Calu3 (cell line): ENCODE data around the gene TPP2. TPM values are rescaled to one million over a fixed set of nuclear protein-coding genes. Genes with fewer than 3 reads are reported as not detected.

Source experiments
- BruUV-seq: library from RNA; stranded (reverse); fragments of 400-500 nt; replicated peaks from 2 replicates; lab custom pipeline; 2021; lab: Mats Ljungman, UMichigan
- CTCF ChIA-PET: fragments of 300-600 bp; sonication (Branson Sonifier 250); formaldehyde crosslinking; loops from one replicate; lab custom pipeline; 2022; ENCODE audit warnings: antibody characterized with exemption; lab: Charles Lee
- DNase-seq: peaks from one replicate; pipeline ENCODE4 v3.0.0; 2022
- H3K27ac Mint-ChIP-seq: one replicate; pipeline ENCODE4 v1.8.0; 2022; ENCODE audit warnings: mixed read lengths; ENCODE audit not compliant: unreplicated experiment
- H3K27me3 Mint-ChIP-seq: one replicate; pipeline ENCODE4 v1.8.0; 2022; ENCODE audit warnings: mixed read lengths; ENCODE audit not compliant: unreplicated experiment
- H3K36me3 Mint-ChIP-seq: one replicate; pipeline ENCODE4 v1.8.0; 2022; ENCODE audit warnings: mild to moderate bottlenecking, moderate library complexity, mixed read lengths; ENCODE audit not compliant: insufficient read depth, unreplicated experiment
- H3K4me1 Mint-ChIP-seq: one replicate; pipeline ENCODE4 v1.8.0; 2022; ENCODE audit warnings: mild to moderate bottlenecking, low read depth, mixed read lengths; ENCODE audit not compliant: unreplicated experiment
- H3K4me3 Mint-ChIP-seq: one replicate; pipeline ENCODE4 v1.8.0; 2022; ENCODE audit warnings: mild to moderate bottlenecking, low read depth, moderate library complexity, mixed read lengths; ENCODE audit not compliant: unreplicated experiment
- H3K9me3 Mint-ChIP-seq: one replicate; pipeline ENCODE4 v1.8.0; 2022; ENCODE audit warnings: low read depth, mixed read lengths; ENCODE audit not compliant: unreplicated experiment
- intact Hi-C: fragments of 100-400 bp; cut with micrococcal nuclease; formaldehyde crosslinking; loops from one replicate; pipeline ENCODE4 v1.10.0; 2022; ENCODE audit not compliant: unreplicated experiment
- total RNA-seq: library from RNA; stranded (reverse); gene quantifications from 2 replicates; pipeline ENCODE4 v1.2.3, GENCODE V29; 2022
- TF ChIP-seq, protein P1 (sequence below): fragments of 200-600 bp; IDR thresholded peaks from one replicate; pipeline ENCODE4 v1.8.0; 2022; ENCODE audit warnings: antibody characterized with exemption; ENCODE audit not compliant: unreplicated experiment

Gene TPP2
- total RNA-seq, 1 experiment from 2014 or later, result 17.3 TPM

GRCh38 chr13:102571075-102571474 is 25.7 kb upstream of the TPP2 start:
- Mint-ChIP-seq H3K27me3 (peaks cover 13% of the 10 kb centered on the region), H3K27ac (no peak overlapping the region), H3K4me1 (no peaks in the 10 kb centered on the region), H3K9me3 (no peaks in the 10 kb centered on the region), H3K4me3 (no peak overlapping the region), H3K36me3 (no peaks in the 10 kb centered on the region)
- intact Hi-C loops, result no loop called here
- CTCF ChIA-PET, result no interaction called here
- no peak for DNase-seq
- TF ChIP-seq, protein P1, sequence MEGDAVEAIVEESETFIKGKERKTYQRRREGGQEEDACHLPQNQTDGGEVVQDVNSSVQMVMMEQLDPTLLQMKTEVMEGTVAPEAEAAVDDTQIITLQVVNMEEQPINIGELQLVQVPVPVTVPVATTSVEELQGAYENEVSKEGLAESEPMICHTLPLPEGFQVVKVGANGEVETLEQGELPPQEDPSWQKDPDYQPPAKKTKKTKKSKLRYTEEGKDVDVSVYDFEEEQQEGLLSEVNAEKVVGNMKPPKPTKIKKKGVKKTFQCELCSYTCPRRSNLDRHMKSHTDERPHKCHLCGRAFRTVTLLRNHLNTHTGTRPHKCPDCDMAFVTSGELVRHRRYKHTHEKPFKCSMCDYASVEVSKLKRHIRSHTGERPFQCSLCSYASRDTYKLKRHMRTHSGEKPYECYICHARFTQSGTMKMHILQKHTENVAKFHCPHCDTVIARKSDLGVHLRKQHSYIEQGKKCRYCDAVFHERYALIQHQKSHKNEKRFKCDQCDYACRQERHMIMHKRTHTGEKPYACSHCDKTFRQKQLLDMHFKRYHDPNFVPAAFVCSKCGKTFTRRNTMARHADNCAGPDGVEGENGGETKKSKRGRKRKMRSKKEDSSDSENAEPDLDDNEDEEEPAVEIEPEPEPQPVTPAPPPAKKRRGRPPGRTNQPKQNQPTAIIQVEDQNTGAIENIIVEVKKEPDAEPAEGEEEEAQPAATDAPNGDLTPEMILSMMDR, result no peak
- BruUV-seq, result no TSS peak

- TF ChIP-seq, protein P1, result no peak
- no peak overlapping the region for H3K4me3 Mint-ChIP-seq
- no peaks in the 10 kb centered on the region for H3K4me1 Mint-ChIP-seq
- BruUV-seq, result no TSS peak
- no peaks in the 10 kb centered on the region for H3K9me3 Mint-ChIP-seq
- intact Hi-C loops, result no loop called here
- no peaks in the 10 kb centered on the region for H3K36me3 Mint-ChIP-seq
- CTCF ChIA-PET, result no interaction called here
- peaks cover 13% of the 10 kb centered on the region for H3K27me3 Mint-ChIP-seq
- DNase-seq, result no peak
- no peak overlapping the region for H3K27ac Mint-ChIP-seq
Measured at GRCh38 chr13:102572323-102572722, 24.5 kb upstream of the TPP2 start.

- no TSS peak for BruUV-seq
- H3K4me3 Mint-ChIP-seq, result no peak overlapping the region
- no peaks in the 10 kb centered on the region for H3K36me3 Mint-ChIP-seq
- H3K4me1 Mint-ChIP-seq, result no peaks in the 10 kb centered on the region
- H3K9me3 Mint-ChIP-seq, result no peaks in the 10 kb centered on the region
- H3K27me3 Mint-ChIP-seq, result peaks cover 16% of the 10 kb centered on the region
- DNase-seq, result no peak
- CTCF ChIA-PET, result no interaction called here
- TF ChIP-seq, protein P1, result no peak
- intact Hi-C loops, result loop anchor here (1.0 kb wide), 1 partner anchor 267 kb away; no protein-coding TSS in a partner anchor
- no peak overlapping the region for H3K27ac Mint-ChIP-seq
Measured at GRCh38 chr13:102580552-102581169, 16.1 kb upstream of the TPP2 start.

DNA sequence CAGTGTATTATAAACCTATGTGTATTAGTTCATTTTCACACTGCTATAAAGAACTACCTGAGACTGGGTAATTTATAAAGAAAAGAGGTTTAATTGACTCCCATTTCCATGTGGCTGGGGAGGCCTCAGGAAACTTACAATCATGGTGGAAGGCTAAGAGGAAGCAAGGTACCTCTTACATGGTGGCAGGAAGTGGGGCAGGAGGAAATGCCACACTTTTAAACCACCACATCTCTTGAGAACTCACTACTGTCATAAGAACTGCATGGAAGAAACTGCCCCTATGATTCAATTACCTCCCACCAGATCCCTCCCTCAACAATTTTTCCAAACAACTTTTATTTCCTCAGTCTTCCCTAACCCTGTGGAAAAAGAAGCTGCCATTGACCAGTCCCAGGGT is 14.5 kb upstream of the TPP2 start:
- no peak overlapping the region for H3K27ac Mint-ChIP-seq
- intact Hi-C loops, result no loop called here
- H3K4me3 Mint-ChIP-seq, result no peak overlapping the region
- TF ChIP-seq, protein P1, result no peak
- peaks cover 16% of the 10 kb centered on the region for H3K27me3 Mint-ChIP-seq
- BruUV-seq, result no TSS peak
- H3K4me1 Mint-ChIP-seq, result no peaks in the 10 kb centered on the region
- no peaks in the 10 kb centered on the region for H3K36me3 Mint-ChIP-seq
- H3K9me3 Mint-ChIP-seq, result no peaks in the 10 kb centered on the region
- CTCF ChIA-PET, result no interaction called here
- no peak for DNase-seq
